Astrocyte (in vitro differentiated cells and primary cell): Measurements from ENCODE around the gene CPB2. TPM values are rescaled to one million over a fixed set of nuclear protein-coding genes. Genes with fewer than 3 reads are reported as not detected.

Experiments used
- DNase-seq: peaks from one replicate; pipeline ENCODE4 v3.0.0-alpha.2; 2010; ENCODE audit warnings: low read depth
- FAIRE-seq: peaks from 2 replicates; lab custom pipeline; 2011; peaks lifted over from hg19 to GRCh38; lab: Jason Lieb, UNC
- H2AFZ ChIP-seq: 2 replicates; pipeline ENCODE4 v1.6.0; 2012; ENCODE audit warnings: low read depth, low read length, inconsistent platforms
- H3K27ac ChIP-seq: 2 replicates; pipeline ENCODE4 v1.5.1; 2011; ENCODE audit warnings: low read depth, low read length, inconsistent platforms
- H3K27me3 ChIP-seq: 2 replicates; pipeline ENCODE4 v1.6.0; 2011; ENCODE audit warnings: low read length, inconsistent platforms; ENCODE audit not compliant: insufficient read depth
- H3K36me3 ChIP-seq: 2 replicates; pipeline ENCODE4 v1.5.1; 2011; ENCODE audit warnings: low read length, inconsistent platforms; ENCODE audit not compliant: insufficient read depth
- H3K4me1 ChIP-seq: 2 replicates; pipeline ENCODE4 v1.5.1; 2011; ENCODE audit warnings: low read length, inconsistent platforms; ENCODE audit not compliant: insufficient read depth
- H3K4me2 ChIP-seq: 2 replicates; pipeline ENCODE4 v1.6.0; 2012; ENCODE audit warnings: low read length, inconsistent platforms
- H3K4me3 ChIP-seq: 2 replicates; pipeline ENCODE4 v1.5.1; 2011; ENCODE audit warnings: low read depth, mild to moderate bottlenecking, low read length, inconsistent platforms; ENCODE audit not compliant: insufficient read depth
- H3K79me2 ChIP-seq: 2 replicates; pipeline ENCODE4 v1.6.0; 2012; ENCODE audit warnings: mild to moderate bottlenecking, low read length, inconsistent platforms; ENCODE audit not compliant: insufficient read depth
- H3K9ac ChIP-seq: 2 replicates; pipeline ENCODE4 v1.6.0; 2012; ENCODE audit warnings: mild to moderate bottlenecking, low read length, inconsistent platforms
- H3K9me3 ChIP-seq: 2 replicates; pipeline ENCODE4 v1.5.1; 2012; ENCODE audit warnings: low read depth, mild to moderate bottlenecking, low read length, inconsistent platforms; ENCODE audit not compliant: insufficient read depth
- H4K20me1 ChIP-seq: 2 replicates; pipeline ENCODE4 v1.6.0; 2012; ENCODE audit warnings: low read length, inconsistent platforms; ENCODE audit not compliant: insufficient read depth
- H3K27ac Mint-ChIP-seq: one replicate; pipeline ENCODE4 v1.8.0; 2021; ENCODE audit warnings: mild to moderate bottlenecking, mixed read lengths; ENCODE audit not compliant: unreplicated experiment
- H3K27me3 Mint-ChIP-seq: one replicate; pipeline ENCODE4 v1.8.0; 2021; ENCODE audit warnings: low read depth, mixed read lengths; ENCODE audit not compliant: unreplicated experiment
- H3K36me3 Mint-ChIP-seq: one replicate; pipeline ENCODE4 v1.8.0; 2021; ENCODE audit warnings: low read depth, mixed read lengths; ENCODE audit not compliant: unreplicated experiment
- H3K4me1 Mint-ChIP-seq: one replicate; pipeline ENCODE4 v1.8.0; 2021; ENCODE audit warnings: low read depth, mixed read lengths; ENCODE audit not compliant: unreplicated experiment
- H3K4me3 Mint-ChIP-seq: one replicate; pipeline ENCODE4 v1.8.0; 2021; ENCODE audit warnings: mild to moderate bottlenecking, moderate library complexity, mixed read lengths; ENCODE audit not compliant: unreplicated experiment
- H3K9me3 Mint-ChIP-seq: one replicate; pipeline ENCODE4 v1.8.0; 2021; ENCODE audit warnings: mild to moderate bottlenecking, mixed read lengths; ENCODE audit not compliant: unreplicated experiment
- EZH2 ChIP-seq: IDR thresholded peaks from 2 replicates; pipeline ENCODE4 v1.6.1; 2012; ENCODE audit warnings: mild to moderate bottlenecking, low read length, inconsistent platforms; ENCODE audit not compliant: insufficient read depth
- total RNA-seq: library from RNA; stranded (reverse); gene quantifications from 2 replicates; pipeline ENCODE4 v1.2.1, GENCODE V29; 2021
- TF ChIP-seq, protein P1 (sequence below): IDR thresholded peaks from 2 replicates; pipeline ENCODE4 v1.5.1; 2011; ENCODE audit warnings: low read depth, mild to moderate bottlenecking, inconsistent platforms, low read length, moderate library complexity; ENCODE audit not compliant: insufficient read depth

CPB2 gene
- total RNA-seq, 1 donor from 2014 or later = not detected

DNA sequence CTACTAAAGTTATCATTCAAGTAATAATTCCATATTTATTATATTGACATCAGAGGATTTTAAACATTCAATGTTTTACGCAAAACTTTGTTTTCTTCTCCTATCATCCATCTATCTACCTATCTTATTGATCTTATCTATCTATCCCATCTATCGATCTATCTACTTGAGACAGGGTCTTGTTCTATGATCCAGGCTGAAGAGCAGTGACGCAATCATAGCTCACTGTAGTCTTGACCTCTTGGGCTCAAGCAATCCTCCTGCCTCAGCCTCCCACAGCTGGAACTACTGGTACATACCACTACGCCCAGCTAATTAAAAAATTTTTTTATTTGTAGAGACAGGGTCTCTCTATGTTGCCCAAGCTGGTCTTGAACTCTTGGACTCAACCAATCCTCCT lies 79.7 kb downstream of the CPB2 start:
- H3K27ac ChIP-seq = no peak overlapping the region
- no peaks in the 10 kb centered on the region for H3K4me1 Mint-ChIP-seq
- H4K20me1 ChIP-seq = peaks cover 24% of the 10 kb centered on the region
- no peak overlapping the region for H2AFZ ChIP-seq
- peaks cover 12% of the 10 kb centered on the region for H3K36me3 Mint-ChIP-seq
- peaks cover 35% of the 10 kb centered on the region for H3K79me2 ChIP-seq
- H3K4me3 Mint-ChIP-seq = no peak overlapping the region
- no peaks in the 10 kb centered on the region for H3K27me3 Mint-ChIP-seq
- no peaks in the 10 kb centered on the region for H3K9me3 Mint-ChIP-seq
- H3K4me1 ChIP-seq = no peaks in the 10 kb centered on the region
- no peak overlapping the region for H3K9ac ChIP-seq
- TF ChIP-seq, protein P1, sequence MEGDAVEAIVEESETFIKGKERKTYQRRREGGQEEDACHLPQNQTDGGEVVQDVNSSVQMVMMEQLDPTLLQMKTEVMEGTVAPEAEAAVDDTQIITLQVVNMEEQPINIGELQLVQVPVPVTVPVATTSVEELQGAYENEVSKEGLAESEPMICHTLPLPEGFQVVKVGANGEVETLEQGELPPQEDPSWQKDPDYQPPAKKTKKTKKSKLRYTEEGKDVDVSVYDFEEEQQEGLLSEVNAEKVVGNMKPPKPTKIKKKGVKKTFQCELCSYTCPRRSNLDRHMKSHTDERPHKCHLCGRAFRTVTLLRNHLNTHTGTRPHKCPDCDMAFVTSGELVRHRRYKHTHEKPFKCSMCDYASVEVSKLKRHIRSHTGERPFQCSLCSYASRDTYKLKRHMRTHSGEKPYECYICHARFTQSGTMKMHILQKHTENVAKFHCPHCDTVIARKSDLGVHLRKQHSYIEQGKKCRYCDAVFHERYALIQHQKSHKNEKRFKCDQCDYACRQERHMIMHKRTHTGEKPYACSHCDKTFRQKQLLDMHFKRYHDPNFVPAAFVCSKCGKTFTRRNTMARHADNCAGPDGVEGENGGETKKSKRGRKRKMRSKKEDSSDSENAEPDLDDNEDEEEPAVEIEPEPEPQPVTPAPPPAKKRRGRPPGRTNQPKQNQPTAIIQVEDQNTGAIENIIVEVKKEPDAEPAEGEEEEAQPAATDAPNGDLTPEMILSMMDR = no peak
- no peak for TF ChIP-seq EZH2
- H3K9me3 ChIP-seq = no peaks in the 10 kb centered on the region
- FAIRE-seq = no peak
- no peak overlapping the region for H3K4me3 ChIP-seq
- no peak overlapping the region for H3K27ac Mint-ChIP-seq
- peaks cover 2% of the 10 kb centered on the region for H3K36me3 ChIP-seq
- no peak for DNase-seq
- H3K27me3 ChIP-seq = no peaks in the 10 kb centered on the region
- no peak overlapping the region for H3K4me2 ChIP-seq

DNA sequence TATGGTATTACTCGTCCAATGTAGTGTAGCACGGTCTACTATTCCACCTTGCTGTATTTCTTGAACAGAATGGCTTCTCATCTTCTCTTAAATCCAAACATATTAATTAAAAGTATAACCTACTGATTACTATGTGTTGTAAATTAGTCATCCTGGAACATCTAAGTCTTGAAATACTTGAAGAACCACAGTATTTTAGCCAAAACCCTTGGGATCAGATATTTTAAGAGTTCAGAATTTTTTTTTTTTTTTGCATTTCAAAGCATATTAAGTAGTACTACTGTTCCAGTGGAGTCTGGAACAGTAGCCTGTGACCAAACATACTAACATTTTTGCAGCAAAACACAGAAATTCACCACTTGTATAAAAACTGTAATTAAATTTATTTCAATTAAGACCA lies 82.4 kb downstream of the CPB2 start:
- Histone ChIP-seq H3K9me3 (no peaks in the 10 kb centered on the region), H3K36me3 (peaks cover 7% of the 10 kb centered on the region), H3K27ac (no peak overlapping the region), H3K27me3 (no peaks in the 10 kb centered on the region), H3K4me3 (no peak overlapping the region), H2AFZ (no peak overlapping the region), H4K20me1 (peaks cover 9% of the 10 kb centered on the region), H3K4me2 (no peak overlapping the region), H3K79me2 (peaks cover 19% of the 10 kb centered on the region), H3K4me1 (no peaks in the 10 kb centered on the region), H3K9ac (no peak overlapping the region)
- peaks cover 2% of the 10 kb centered on the region for H3K4me1 Mint-ChIP-seq
- TF ChIP-seq EZH2 = no peak
- TF ChIP-seq, protein P1 = no peak
- FAIRE-seq (no peak), DNase-seq (no peak)
- H3K4me3 Mint-ChIP-seq = no peak overlapping the region
- H3K27me3 Mint-ChIP-seq = no peaks in the 10 kb centered on the region
- H3K27ac Mint-ChIP-seq = no peak overlapping the region
- H3K36me3 Mint-ChIP-seq = peaks cover 2% of the 10 kb centered on the region
- no peaks in the 10 kb centered on the region for H3K9me3 Mint-ChIP-seq

DNA sequence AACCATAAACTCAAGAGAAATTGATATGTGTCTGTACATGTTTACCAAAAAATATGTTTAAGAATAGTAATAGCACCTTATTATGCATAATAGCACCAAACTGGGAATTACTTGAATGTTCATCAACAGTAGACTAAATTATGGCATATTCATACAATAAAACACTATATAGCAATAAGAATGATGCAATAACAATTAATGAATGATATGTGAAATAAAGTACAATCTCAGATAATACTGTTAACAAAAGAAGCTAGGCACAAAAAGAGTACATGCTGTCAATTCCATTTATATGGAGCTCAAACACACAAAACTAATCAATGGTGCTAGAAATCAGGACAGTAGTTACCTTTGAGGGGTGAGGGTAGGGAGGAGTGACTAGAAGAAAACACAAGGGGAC lies 88.6 kb downstream of the CPB2 start:
- no peak overlapping the region for H3K4me2 ChIP-seq
- H3K4me1 Mint-ChIP-seq = peaks cover 8% of the 10 kb centered on the region
- H3K9me3 ChIP-seq = no peaks in the 10 kb centered on the region
- H2AFZ ChIP-seq = no peak overlapping the region
- no peaks in the 10 kb centered on the region for H3K27me3 ChIP-seq
- H3K36me3 ChIP-seq = peaks cover 13% of the 10 kb centered on the region
- no peaks in the 10 kb centered on the region for H4K20me1 ChIP-seq
- no peaks in the 10 kb centered on the region for H3K27me3 Mint-ChIP-seq
- no peaks in the 10 kb centered on the region for H3K9me3 Mint-ChIP-seq
- H3K27ac Mint-ChIP-seq = no peak overlapping the region
- no peaks in the 10 kb centered on the region for H3K79me2 ChIP-seq
- no peak overlapping the region for H3K9ac ChIP-seq
- no peak overlapping the region for H3K4me3 Mint-ChIP-seq
- no peaks in the 10 kb centered on the region for H3K4me1 ChIP-seq
- DNase-seq (no peak), FAIRE-seq (no peak)
- H3K27ac ChIP-seq = no peak overlapping the region
- TF ChIP-seq, protein P1 = no peak
- TF ChIP-seq EZH2 = no peak
- no peak overlapping the region for H3K4me3 ChIP-seq
- peaks cover 2% of the 10 kb centered on the region for H3K36me3 Mint-ChIP-seq
